AML-193 (cell line): ENCODE results near the gene RAPGEF4.

Experiments used
- DNase-seq, 2 experiments: peaks; one replicate each; lab custom pipeline; 2025; lab: John Stamatoyannopoulos, UW

Gene RAPGEF4

GRCh38 chr2:172967036-172967982 lies 231.7 kb downstream of the RAPGEF4 start:
- no peak for DNase-seq

DNA sequence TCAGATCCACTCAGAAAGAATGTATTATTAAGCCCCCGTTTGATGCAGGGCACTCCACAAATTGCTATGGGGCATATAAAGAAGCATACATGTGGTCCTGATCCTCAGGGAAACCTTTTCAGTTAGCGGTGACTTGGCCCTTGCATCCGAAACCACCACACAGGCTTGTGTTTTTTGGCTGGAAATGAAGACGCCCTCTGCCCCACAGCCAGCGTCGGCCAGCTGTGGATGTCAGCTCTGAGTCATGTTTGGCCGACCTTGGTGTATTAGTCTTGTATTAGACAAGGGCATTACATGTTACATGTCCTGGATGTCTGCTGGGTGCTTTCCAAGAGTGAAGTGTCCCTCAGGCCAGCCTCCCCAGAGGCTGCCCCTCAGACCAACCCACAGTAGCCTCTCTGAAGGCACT lies 232.4 kb downstream of the RAPGEF4 start:
- no peak for DNase-seq

DNA sequence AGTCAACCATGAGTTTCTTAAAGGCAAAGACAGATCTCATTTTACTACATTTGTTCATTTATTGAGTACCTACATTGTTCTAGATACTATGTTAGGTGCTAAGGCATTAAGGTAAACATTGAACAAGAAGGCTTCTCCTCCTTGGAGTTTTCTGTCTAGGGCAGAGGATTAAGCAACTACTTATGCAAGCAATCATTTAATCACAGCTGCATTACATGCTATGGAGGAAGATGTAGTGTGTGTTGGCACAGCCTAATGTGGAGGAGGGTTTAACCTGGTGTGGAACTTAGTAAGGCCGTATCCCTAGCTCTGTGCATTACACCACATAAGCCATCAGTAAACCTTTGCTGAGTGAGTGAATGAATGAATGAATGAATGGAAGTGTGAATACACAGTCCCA lies 233.5 kb downstream of the RAPGEF4 start:
- peak; percentile 9 to 12 for DNase-seq

GRCh38 chr2:172969609-172970008 lies 234.0 kb downstream of the RAPGEF4 start:
- DNase-seq = no peak

DNA sequence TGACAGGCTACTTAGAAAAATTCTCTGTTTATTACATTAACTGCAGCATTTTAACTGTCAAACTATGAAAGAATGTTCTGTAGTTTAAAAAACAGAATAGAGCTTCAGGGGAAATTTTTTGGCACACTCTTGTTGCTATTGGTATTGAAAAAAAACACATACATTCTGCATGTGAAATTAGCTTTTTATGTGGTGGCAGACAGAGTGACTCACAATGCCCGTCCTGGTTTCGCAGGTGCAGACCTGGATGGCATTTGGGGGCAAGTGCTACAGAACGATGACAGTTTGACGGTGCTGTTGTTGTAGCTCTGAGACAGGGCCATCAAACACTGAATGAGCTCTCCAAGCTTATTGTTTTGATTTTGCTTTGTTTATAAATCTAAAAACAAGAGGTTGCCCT lies 235.0 kb downstream of the RAPGEF4 start:
- no peak for DNase-seq

- peak; percentile 13 to 51 for DNase-seq
Measured at GRCh38 chr2:172972005-172972619, 236.5 kb downstream of the RAPGEF4 start.

GRCh38 chr2:172974762-172975161 lies 239.1 kb downstream of the RAPGEF4 start:
- DNase-seq = no peak

- DNase-seq = no peak
Measured at GRCh38 chr2:172976116-172976515, 240.5 kb downstream of the RAPGEF4 start.

GRCh38 chr2:172976816-172977215 lies 241.2 kb downstream of the RAPGEF4 start:
- DNase-seq = no peak

GRCh38 chr2:172977270-172978062 lies 241.8 kb downstream of the RAPGEF4 start:
- no peak for DNase-seq

GRCh38 chr2:172978063-172978383 lies 242.4 kb downstream of the RAPGEF4 start:
- DNase-seq = no peak

GRCh38 chr2:172985139-172985892 lies 249.7 kb downstream of the RAPGEF4 start:
- DNase-seq = no peak

GRCh38 chr2:172986040-172986439 lies 250.4 kb downstream of the RAPGEF4 start:
- peak; percentile 28 to 31 for DNase-seq

GRCh38 chr2:172988728-172989127 lies 253.1 kb downstream of the RAPGEF4 start:
- DNase-seq = no peak

DNA sequence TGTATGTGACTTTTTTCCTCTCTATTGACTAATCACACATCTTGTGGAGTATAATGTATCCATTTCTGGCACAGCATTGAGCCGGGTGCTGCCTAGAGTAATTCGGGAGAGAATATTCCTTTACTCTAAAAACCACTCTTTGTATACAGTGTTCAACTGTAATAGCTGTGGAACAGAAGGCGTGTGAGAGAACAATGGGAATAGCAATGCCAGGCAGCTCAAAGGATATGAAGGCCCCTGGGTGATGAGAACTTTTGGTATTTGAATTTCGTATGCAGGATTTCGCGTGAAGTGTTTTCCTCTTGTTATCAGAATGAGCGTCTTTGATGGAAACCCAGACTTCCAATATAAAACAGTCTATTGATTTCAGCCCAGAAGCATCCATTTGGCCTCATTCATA lies 255.4 kb downstream of the RAPGEF4 start:
- DNase-seq = no peak

DNA sequence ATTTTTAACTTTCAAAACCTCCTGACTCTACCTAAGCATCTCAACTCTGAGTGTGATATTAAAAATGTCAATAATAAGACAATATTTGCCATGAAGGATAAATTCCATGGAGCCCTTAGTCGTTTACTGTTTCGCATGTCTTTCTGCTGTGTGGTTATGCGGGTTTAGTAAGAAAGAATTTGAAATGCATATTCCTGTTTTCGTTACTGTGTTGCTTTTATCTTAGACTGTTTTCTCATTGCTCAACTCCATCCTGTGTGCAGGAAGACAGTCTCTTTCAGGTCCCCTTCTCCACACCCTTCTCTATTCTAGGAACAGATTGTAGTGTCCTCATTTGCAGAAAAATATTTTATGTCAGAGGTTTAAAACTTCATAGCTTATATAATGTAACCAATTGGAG lies 257.5 kb downstream of the RAPGEF4 start:
- DNase-seq = no peak

DNA sequence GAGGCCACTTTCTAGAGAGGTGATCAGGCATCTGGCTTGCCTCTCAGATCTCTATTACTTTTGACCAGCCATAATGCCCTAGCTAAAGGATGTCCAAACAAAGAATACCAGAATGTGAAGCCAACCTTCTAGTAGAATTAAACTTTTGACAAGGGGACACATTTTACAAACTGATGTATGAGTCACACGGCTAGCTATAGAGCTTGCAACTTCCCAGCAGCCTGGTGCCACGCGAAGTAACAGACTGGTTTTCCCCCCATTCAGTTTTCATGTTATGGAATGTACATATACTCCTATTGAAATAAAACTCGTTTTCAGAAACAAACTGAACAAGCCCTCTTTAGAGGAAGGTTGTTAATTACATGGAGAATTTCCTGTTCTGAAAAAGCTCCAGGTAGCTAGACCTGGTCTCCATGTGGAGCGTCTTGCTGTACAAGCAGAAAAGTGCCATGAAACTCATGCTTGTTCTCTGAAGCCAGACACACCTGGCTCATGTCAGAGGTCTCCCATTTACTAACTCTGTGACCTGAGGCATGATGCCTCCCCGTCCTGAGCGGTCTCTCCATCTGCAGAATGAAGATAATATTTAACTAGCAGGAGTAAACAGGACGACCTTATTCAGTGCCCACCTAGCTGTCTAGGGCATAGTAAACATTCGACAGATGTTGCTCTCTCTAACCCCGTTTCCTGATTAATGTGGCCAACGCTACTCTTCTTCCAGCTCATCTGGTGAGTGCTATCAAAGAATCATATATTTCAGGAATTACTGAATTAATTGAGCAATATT lies 258.5 kb downstream of the RAPGEF4 start:
- DNase-seq = no peak

DNA sequence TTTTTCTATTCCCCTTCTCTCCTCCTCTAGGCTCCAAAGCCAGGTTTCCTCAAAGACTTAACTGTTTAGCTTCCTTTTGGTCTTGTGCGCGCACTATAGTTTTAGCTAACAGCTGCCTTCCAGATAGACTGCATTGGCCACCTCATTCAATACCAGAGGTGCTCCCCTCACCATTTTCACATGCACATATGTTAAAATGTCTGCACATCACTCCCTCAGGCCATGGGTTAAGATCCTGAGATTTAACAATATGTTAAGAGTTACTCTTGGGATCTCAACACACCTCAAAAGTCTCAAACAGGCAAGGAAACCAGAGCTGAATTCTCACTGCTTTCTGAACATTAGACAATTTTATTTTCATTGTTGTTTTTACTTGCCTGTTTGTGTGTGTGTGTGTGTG lies 259.2 kb downstream of the RAPGEF4 start:
- no peak for DNase-seq

DNA sequence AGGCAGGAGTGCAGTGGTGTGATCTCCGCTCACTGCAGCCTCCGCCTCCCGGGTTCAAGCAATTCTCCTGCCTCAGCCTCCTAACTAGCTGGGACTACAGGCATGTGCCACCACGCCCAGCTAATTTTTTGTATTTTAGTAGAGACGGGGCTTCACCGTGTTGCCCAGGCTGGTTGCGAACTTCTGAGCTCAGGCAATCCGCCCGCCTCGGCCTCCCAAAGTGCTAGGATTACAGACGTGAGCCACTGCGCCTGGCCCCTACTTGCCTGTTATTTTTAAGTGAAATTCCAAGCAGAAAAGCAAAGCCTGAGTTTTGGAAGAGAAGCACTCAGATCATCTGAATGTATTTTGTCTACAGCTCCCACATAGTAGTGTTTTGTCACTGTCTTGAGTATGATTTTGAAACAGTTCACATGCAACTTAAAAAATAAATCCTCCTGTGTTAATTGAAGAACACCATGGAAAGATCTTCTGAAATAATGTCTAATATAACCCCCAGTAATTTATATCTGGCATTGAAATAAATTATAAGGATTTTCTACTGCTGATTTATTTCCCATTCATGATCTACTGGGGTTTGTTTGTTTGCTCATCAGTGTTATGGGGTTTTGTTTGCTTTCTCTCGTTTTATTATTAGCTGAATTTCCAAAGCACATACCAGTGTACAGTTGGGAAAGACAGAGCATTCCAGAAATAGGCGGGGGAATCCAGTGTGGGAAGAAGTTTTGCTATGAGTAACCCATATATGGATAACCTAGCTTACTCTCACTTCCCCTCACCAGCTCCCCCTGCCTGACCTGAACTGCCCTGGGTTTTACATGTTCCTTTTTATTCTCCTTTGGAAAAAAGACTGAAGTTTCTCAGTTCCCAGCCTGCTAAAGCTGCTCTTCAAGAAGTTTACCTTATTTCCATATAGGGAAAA lies 259.9 kb downstream of the RAPGEF4 start:
- no peak for DNase-seq

- DNase-seq = no peak
Measured at GRCh38 chr2:172996387-172996961, 260.8 kb downstream of the RAPGEF4 start.
